SK-N-MC (cell line): ENCODE measurements around the gene INSYN1.

ENCODE experiments used
- EZH2 ChIP-seq: fragments of 200-600 bp; sonication (generic); IDR thresholded peaks from one replicate; pipeline ENCODE4 v1.6.1; 2017; ENCODE audit warnings: antibody characterized with exemption
- FOXP2 ChIP-seq: optimal IDR thresholded peaks from 2 replicates; pipeline ENCODE3; 2011; ENCODE audit warnings: mild to moderate bottlenecking, moderate library complexity; ENCODE audit not compliant: insufficient read depth; ENCODE audit errors: extremely low read length, control extremely low read depth
- POLR2AphosphoS5 ChIP-seq: IDR thresholded peaks from 2 replicates; pipeline ENCODE4 v1.6.1; 2012; ENCODE audit warnings: mild to moderate bottlenecking, low read depth, low read length, borderline replicate concordance

- no peak for TF ChIP-seq POLR2AphosphoS5
- TF ChIP-seq EZH2: no peak
- no peak for TF ChIP-seq FOXP2
Measured at GRCh38 chr15:73746261-73746660, 6.9 kb downstream of the INSYN1 start.
